VCaP (cell line): Measurements from ENCODE around the gene LATS2.

Source experiments
- H3K27ac ChIP-seq: fragments of 450-650 bp; 2 replicates; pipeline ENCODE4 v1.5.1; 2017
- CTCF ChIP-seq: fragments of 450-650 bp; conservative IDR thresholded peaks from 2 replicates; pipeline ENCODE4 v1.5.1; 2017; ENCODE audit warnings: mild to moderate bottlenecking, moderate library complexity

LATS2 gene

GRCh38 chr13:21008026-21008425 lies 53.4 kb downstream of the LATS2 start:
- no peak for TF ChIP-seq CTCF
- no peak overlapping the region; the same call in 1 of the 2 replicates for H3K27ac ChIP-seq

DNA sequence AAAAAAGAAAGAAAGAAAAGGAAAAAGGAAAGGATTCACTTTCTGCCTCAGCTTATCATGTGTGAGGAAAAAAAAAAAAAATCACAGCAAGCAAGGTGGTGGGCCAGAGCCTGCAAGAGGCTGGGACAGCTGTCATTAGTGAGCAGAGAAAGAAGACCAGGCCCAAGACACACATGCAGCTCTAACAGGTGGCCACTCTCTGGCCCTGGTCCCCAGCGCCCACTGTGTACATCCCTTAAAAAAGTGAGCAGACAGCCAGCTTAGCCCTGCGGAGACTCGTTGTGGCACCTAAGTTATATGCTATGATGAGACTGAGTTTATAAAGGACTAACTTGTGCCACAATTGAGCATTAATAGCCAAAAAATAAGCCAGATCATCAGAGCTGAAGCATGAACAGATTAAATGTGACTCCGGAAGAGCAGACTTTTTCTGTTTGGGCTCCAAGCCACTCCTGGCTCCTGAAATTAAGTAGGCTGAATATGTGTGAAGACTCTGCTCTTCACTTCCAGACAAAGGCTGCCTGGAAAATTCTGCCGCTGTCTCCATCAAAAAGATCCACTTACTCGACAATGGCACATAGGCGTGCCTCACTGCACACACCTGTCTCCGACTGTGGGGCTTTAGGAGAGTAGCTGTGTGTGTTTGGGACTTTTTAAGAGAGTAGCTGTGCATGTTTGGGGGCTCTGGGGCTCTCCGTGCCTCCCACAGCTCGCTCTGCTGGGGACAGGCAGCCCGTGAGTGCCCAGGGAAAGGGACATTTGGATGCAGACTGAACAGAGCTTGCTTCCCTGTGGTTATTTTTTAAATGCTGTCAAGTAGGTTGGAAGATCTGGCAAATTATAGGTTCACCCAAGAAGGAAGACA lies 55.0 kb downstream of the LATS2 start:
- H3K27ac ChIP-seq, result peak overlapping the region; percentile 67; the same call in 1 of the 2 replicates
- no peak for TF ChIP-seq CTCF

DNA sequence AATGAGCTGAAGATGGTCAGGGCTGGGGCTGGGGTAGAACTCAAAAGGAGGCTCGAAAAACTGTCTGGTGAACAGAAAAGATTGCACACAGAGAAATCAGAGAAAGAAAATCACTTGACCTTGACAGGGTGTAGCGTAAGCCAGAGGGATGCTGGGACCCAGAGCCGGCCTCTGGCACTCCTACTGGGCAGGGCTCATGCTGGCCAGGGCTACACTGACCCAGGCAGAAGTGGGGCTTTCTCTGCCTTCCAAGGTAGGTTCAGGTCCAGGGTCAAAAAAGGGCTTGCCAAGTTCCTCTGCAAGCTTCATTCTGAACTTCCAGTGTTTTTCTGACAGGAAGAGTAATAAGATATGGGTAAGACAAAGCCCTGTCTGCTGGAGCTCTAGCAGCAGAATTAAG lies 56.2 kb downstream of the LATS2 start:
- TF ChIP-seq CTCF, result no peak
- H3K27ac ChIP-seq, result peak overlapping the region; percentile 67; the same call in 1 of the 2 replicates

DNA sequence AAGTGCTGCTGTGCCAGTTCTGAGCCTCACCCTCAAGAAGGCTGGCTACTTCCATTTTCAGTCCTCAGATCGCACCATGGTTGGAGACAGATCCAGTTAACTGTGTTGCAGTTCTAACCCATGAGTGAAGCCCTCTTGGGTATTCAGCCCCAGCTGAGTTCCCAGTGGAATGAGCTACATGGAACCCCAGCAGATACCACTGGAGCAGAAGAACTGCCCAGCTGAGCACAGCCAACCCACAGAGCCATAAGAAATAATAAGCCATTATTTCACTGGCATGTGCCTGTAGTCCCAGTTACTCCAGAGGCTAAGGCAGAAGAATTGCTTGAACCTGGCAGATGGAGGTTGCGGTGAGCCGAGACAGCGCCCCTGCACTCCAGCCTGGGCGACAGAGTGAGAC lies 59.9 kb downstream of the LATS2 start:
- no peak for TF ChIP-seq CTCF
- peak overlapping the region; percentile 13; the same call in 1 of the 2 replicates for H3K27ac ChIP-seq

DNA sequence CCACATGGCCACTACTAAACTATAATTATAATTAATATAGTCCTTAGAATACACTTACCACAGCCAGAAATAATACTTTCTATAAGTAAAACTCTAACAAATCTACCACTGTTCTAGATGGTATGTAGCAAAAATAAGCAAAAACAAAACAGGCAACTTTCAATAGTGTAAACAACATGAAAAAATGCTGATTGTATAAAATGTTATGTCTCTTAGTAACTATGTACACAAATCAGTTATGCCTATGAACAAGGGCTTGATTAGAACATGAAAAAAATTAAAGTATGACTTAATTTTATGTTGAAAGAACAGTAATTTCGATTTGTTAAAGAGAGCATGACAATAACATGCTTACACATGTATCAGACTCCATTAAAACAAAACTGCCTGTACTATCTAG lies 60.7 kb downstream of the LATS2 start:
- H3K27ac ChIP-seq, result peak overlapping the region; percentile 13; the same call in 1 of the 2 replicates
- TF ChIP-seq CTCF, result no peak

DNA sequence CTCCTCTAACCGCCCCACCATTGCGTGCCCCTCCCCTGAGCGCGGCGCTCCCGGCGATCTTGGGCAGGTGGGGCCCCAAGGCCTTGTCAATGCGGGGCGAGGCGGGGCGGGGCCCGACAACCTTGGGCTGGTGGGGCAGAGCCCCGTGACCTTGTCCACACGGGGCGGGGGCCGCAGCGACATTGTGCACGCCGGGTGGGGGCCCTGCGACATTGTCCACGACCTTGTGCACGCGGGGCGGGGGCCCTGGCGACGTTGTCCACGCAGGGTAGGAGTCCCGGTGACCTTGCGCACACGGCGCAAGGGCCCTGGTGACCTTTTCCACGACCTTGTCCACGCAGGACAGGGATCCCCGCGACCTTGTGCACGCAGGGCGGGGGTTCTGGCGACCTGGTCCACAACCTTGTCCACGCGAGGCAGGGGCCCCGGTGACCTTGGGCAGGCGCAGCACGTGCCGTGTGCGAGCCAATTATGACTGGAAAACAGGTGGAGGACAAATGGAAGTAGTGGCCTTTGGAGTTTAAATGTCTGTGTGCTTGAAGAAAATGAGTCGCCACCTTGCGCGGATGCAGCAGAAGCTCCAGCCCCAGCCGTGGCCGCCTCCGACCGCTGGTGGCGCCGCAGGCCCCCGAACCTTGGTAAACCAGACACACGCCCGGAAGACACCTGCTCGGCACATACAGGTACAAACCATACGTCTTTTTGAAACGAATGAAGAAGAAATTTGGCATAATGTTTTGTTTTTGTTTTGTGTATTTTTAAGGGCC lies 62.6 kb downstream of the LATS2 start:
- peak overlapping the region; percentile 1; the same call in 1 of the 2 replicates for H3K27ac ChIP-seq
- TF ChIP-seq CTCF, result no peak
